ENCODE results near the gene ABITRAM. TPM values are rescaled to one million over a fixed set of nuclear protein-coding genes. Genes with fewer than 3 reads are reported as not detected.
A peak's percentile ranks its signal among the peaks of the same experiment; 100 is the strongest.

The ABITRAM gene
- total RNA-seq, 1 experiment from 2014 or later, result 13.4 TPM

DNA sequence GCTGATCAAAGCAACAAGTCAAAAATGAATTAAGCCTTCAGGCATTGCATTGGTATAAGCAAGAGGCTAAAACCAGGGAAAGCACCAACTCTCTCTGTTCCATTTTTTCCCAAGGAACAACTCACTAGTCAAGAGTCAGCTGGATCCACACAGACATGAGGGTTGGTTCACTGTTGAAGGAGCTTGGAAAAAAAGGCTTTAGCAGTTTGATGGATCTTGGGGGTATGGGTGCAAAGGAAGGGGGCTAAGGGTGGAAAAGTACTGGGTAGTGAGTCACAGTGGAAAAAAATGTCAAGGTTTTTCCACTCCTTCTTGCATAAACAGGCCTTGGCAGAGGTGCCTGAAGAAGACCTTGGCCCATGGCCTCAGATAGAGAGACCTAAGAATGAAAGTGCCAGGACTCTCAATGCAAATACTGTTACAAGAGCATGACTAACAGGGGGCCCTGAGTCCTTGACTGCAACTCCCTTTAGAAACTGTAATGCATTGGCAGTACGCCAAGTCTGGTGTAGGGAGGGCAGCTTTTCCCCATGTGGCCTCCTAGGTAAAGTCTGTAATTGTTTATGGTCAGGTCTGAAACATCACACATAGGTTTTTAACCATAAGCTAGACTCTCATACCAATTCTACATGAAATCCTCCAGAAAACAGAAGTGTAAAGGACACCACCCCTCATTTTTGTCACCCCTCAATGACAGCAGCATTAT lies 48.4 kb upstream of the ABITRAM start:
- Histone ChIP-seq H3K4me1 (ENCODE audit: control insufficient read depth in 1 of 2, insufficient read depth in 2 of 2, low read length in 2 of 2) (peaks cover 9 to 10% of the 10 kb centered on the region in 2 experiments; a peak in 3 of 4 replicates), H3K27ac (ENCODE audit: low read depth, low read length) (no peak overlapping the region), H3K9ac (ENCODE audit: low read length) (no peak overlapping the region), H3K36me3 (ENCODE audit: control insufficient read depth in 1 of 2, insufficient read depth in 2 of 2, low read length in 2 of 2) (peaks cover 2 to 14% of the 10 kb centered on the region in 2 experiments; a peak in 1 of 4 replicates), H2AFZ (ENCODE audit: low read depth, low read length, poor library complexity, severe bottlenecking) (no peak overlapping the region), H3K79me2 (ENCODE audit: insufficient read depth, low read length) (no peaks in the 10 kb centered on the region), H3K9me3 (ENCODE audit: control insufficient read depth in 1 of 2, insufficient read depth in 1 of 2, low read depth in 1 of 2, low read length in 2 of 2) (no peaks in the 10 kb centered on the region), H3K4me2 (ENCODE audit: low read length) (0 out of 2 replicates have a peak overlapping the region, but pooled peaks have one; percentile 8), H3K4me3 (replicated peaks in 1 of 2; ENCODE audit: low read depth in 1 of 2, low read length in 2 of 2) (no peak overlapping the region), H3K27me3 (ENCODE audit: insufficient read depth, low read length) (no peaks in the 10 kb centered on the region), H4K20me1 (ENCODE audit: insufficient read depth) (no peaks in the 10 kb centered on the region), H3K9me2 (ENCODE audit: insufficient read depth) (no peaks in the 10 kb centered on the region)
- no TSS peak for BruUV-seq (replicated peaks)
- TF ChIP-seq EZH2phosphoT487 (IDR thresholded peaks at IDR 0.05; ENCODE audit: borderline replicate concordance) (no peak), SIN3A (IDR thresholded peaks at IDR 0.05; ENCODE audit: low read depth) (no peak), CBX3 (IDR thresholded peaks at IDR 0.05; ENCODE audit: low read depth) (no peak), FOSL1 (IDR thresholded peaks at IDR 0.05; ENCODE audit: low read depth) (0 out of 2 replicates have a peak, but pooled peaks have one; percentile 7), CEBPB (IDR thresholded peaks at IDR 0.05; ENCODE audit: low read depth) (no peak), MAX (IDR thresholded peaks at IDR 0.05) (no peak), RAD21 (IDR thresholded peaks at IDR 0.05; ENCODE audit: low read depth) (no peak), POLR2A (IDR thresholded peaks at IDR 0.05; ENCODE audit: borderline replicate concordance, extremely low read depth, insufficient read depth, insufficient read length) (no peak), SP1 (IDR thresholded peaks at IDR 0.05; ENCODE audit: low read depth) (no peak), YY1 (IDR thresholded peaks at IDR 0.05; ENCODE audit: extremely low read depth, insufficient replicate concordance, low read depth, low read length) (no peak), ELF1 (IDR thresholded peaks at IDR 0.05; ENCODE audit: borderline replicate concordance, low read depth) (no peak), SRF (IDR thresholded peaks at IDR 0.05; ENCODE audit: low read depth) (no peak), POLR2AphosphoS5 (IDR thresholded peaks at IDR 0.05; ENCODE audit: low read depth, low read length) (no peak), REST (IDR thresholded peaks at IDR 0.05; ENCODE audit: low read depth) (no peak), JUND (IDR thresholded peaks at IDR 0.05) (peak; percentile 15; the same call in 1 of the 2 replicates), TCF7L2 (IDR thresholded peaks at IDR 0.05; ENCODE audit: borderline replicate concordance, extremely low read depth, insufficient read depth, insufficient read length) (peak; percentile 82), ZFX (IDR thresholded peaks at IDR 0.05) (no peak), ZNF274 (IDR thresholded peaks at IDR 0.05; ENCODE audit: low read depth, low read length) (no peak)
- TF ChIP-seq, protein P1, sequence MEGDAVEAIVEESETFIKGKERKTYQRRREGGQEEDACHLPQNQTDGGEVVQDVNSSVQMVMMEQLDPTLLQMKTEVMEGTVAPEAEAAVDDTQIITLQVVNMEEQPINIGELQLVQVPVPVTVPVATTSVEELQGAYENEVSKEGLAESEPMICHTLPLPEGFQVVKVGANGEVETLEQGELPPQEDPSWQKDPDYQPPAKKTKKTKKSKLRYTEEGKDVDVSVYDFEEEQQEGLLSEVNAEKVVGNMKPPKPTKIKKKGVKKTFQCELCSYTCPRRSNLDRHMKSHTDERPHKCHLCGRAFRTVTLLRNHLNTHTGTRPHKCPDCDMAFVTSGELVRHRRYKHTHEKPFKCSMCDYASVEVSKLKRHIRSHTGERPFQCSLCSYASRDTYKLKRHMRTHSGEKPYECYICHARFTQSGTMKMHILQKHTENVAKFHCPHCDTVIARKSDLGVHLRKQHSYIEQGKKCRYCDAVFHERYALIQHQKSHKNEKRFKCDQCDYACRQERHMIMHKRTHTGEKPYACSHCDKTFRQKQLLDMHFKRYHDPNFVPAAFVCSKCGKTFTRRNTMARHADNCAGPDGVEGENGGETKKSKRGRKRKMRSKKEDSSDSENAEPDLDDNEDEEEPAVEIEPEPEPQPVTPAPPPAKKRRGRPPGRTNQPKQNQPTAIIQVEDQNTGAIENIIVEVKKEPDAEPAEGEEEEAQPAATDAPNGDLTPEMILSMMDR (IDR thresholded peaks at IDR 0.05 in 2 of 3, conservative IDR thresholded peaks at IDR 0.05 in 1 of 3; ENCODE audit: borderline replicate concordance in 1 of 3, insufficient read depth in 1 of 3, low read depth in 2 of 3, low read length in 2 of 3), result no peak
- ChIA-PET POLR2A (no interaction called here), RAD21 (ENCODE audit: low non-redundant PET in 1 of 2, low total read pairs in 2 of 2, uncharacterized antibody in 2 of 2, unreplicated experiment in 2 of 2) (no interaction called here), CTCF (no interaction called here)
- DNase-seq (ENCODE audit: low read depth, low spot score), result peak; percentile 2
- ATAC-seq, result no peak
- intact Hi-C loops (cut with micrococcal nuclease), result no loop called here

All from HCT116 (cell line).